Measurements from ENCODE around the gene MOGAT3. TPM values are rescaled to one million over a fixed set of nuclear protein-coding genes. Genes with fewer than 3 reads are reported as not detected.

The MOGAT3 gene
- total and polyA plus RNA-seq, 8 donors: not detected

GRCh38 chr7:101234636-101235035, 33.8 kb upstream of the MOGAT3 start:
- no peak for DNase-seq
- Histone ChIP-seq H3K4me3 (no peak overlapping the region), H3K9me3 (no peaks in the 10 kb centered on the region), H3K27me3 (no peaks in the 10 kb centered on the region), H3K4me1 (peaks cover 0 to 4% (median 2%) of the 10 kb centered on the region in 3 donors), H3K27ac (no peak overlapping the region), H3K36me3 (peaks cover 0 to 5% (median 0%) of the 10 kb centered on the region in 3 donors)
- ATAC-seq: no peak
- intact Hi-C loops (cut with DNase I): no loop called here
- no peak for TF ChIP-seq CTCF (IDR thresholded peaks at IDR 0.05)
- FAIRE-seq: no peak
- 73 to 88% methylated on average over 5 of the region's 5 CpGs for WGBS, 2 donors

DNA sequence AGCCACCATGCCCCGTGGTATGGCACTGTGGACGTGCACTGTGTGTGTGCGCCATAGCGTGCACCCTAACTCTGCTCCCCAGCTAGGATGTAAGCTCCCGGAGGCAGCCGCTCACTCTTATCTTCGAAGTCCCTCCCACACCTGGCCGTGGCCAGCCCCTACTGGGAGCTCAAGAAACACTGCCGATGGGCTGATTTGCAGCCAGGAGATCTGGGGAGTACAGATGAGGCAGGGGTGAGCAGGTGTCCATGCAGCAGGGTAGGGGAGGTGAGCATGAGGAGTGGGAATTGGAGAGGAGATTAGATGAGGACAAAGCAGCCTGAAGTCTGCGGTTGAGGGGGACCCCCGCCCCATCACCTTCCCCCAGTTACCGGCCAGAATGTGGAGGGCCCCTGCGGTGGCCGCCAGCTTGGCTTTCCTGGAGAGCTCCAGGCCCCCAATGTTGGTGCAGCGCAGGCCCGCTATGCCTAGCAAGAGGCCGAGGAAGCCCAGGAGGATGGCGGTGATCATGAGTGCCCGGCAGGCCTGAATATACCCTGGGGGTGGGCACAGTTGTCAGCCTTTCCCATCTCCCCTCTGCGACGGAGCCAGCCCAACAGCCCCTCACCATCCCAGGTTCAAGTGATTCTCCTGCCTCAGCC, 33.2 kb upstream of the MOGAT3 start:
- TF ChIP-seq CTCF (IDR thresholded peaks at IDR 0.05): no peak
- WGBS, 2 donors: 76 to 82% methylated on average over 21 of the region's 21 CpGs
- peaks cover 0 to 4% (median 2%) of the 10 kb centered on the region in 3 donors for H3K4me1 ChIP-seq
- no peak overlapping the region for H3K4me3 ChIP-seq
- no peaks in the 10 kb centered on the region for H3K36me3 ChIP-seq
- FAIRE-seq (no peak), DNase-seq (peak in 1 of 6 donors; percentile 65), ATAC-seq (no peak)
- intact Hi-C loops (cut with DNase I): no loop called here
- H3K27me3 ChIP-seq: no peaks in the 10 kb centered on the region
- H3K9me3 ChIP-seq: no peaks in the 10 kb centered on the region
- no peak overlapping the region for H3K27ac ChIP-seq

GRCh38 chr7:101232141-101232850, 31.5 kb upstream of the MOGAT3 start:
- no peak for FAIRE-seq

GRCh38 chr7:101231644-101232043, 30.8 kb upstream of the MOGAT3 start:
- FAIRE-seq: no peak
- intact Hi-C loops (cut with DNase I): no loop called here

More at GRCh38 chr7:101232141-101232850, 31.5 kb upstream of the MOGAT3 start:
- Histone ChIP-seq H3K4me1 (peaks cover 0 to 4% (median 2%) of the 10 kb centered on the region in 3 donors), H3K4me3 (peak overlapping the region; percentile 23 to 57 (median 44)), H3K27ac (peak overlapping the region; percentile 66 to 89 (median 70)), H3K36me3 (no peaks in the 10 kb centered on the region), H3K9me3 (no peaks in the 10 kb centered on the region), H3K27me3 (no peaks in the 10 kb centered on the region)
- peak; percentile 88 to 90 (median 89) for ATAC-seq
- intact Hi-C loops (cut with DNase I): no loop called here
- DNase-seq: peak; percentile 67 to 91 (median 78)
- no peak for TF ChIP-seq CTCF (IDR thresholded peaks at IDR 0.05)
- 7 to 9% methylated on average over 47 to 52 of the region's 52 CpGs for WGBS, 2 donors

More at GRCh38 chr7:101231644-101232043, 30.8 kb upstream of the MOGAT3 start:
- Histone ChIP-seq H3K9me3 (no peaks in the 10 kb centered on the region), H3K27ac (peak overlapping the region; percentile 66 to 89 (median 70)), H3K4me3 (peak overlapping the region in 3 of 4 donors; percentile 23 to 57 (median 51)), H3K36me3 (no peaks in the 10 kb centered on the region), H3K4me1 (peaks cover 0 to 4% (median 2%) of the 10 kb centered on the region in 3 donors), H3K27me3 (no peaks in the 10 kb centered on the region)
- no peak for TF ChIP-seq CTCF (IDR thresholded peaks at IDR 0.05)
- DNase-seq (no peak), ATAC-seq (peak; percentile 9 to 57 (median 39))
- 8 to 9% methylated on average over 7 of the region's 7 CpGs for WGBS, 2 donors

Data from pancreas (tissue), 10 donors.